Smooth muscle cell of bladder (primary cell): ENCODE measurements around the gene LCE1B. TPM values are rescaled to one million over a fixed set of nuclear protein-coding genes. Genes with fewer than 3 reads are reported as not detected.

Experiments used
- total RNA-seq: library from RNA; depleted of rRNA; stranded (reverse); fragments of >200 nt; gene quantifications from 2 replicates; pipeline ENCODE4 v1.2.3, GENCODE V29; 2014

LCE1B gene, protein sequence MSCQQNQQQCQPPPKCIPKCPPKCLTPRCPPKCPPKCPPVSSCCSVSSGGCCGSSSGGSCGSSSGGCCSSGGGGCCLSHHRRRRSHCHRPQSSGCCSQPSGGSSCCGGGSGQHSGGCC
- total RNA-seq, result not detected in 2 replicates

DNA sequence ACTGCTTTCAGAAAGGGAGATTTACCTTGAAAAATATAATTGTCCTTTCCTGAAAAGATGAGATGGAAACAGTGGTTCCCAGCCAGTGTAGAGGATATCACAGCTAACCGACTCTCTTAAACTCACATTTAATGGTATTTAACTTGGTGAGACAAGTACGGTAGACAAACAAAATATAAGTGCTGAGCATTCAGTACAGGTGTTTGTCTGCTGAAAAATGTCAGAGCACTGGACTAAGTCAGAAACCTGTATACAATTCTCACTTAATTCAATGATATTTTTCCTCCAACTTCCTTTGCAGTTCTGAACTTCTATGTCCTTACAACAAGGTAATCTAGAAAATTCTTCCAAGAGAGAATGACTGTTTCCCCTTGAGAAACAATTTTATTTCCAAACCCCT lies at the start of gene LCE1B:
TSS of gene LCE1B (plus strand) at position 301 of the 400 bp plus-strand sequence. CDS start 476 bp downstream, outside the sequence.

GRCh38 chr1:152774875-152775274 lies 36.9 kb upstream of the LCE1B start, which contains the start of gene LCE1F:
TSS of gene LCE1F (plus strand) at chr1:152775140. CDS start at chr1:152776372, 1,232 bp downstream.

DNA sequence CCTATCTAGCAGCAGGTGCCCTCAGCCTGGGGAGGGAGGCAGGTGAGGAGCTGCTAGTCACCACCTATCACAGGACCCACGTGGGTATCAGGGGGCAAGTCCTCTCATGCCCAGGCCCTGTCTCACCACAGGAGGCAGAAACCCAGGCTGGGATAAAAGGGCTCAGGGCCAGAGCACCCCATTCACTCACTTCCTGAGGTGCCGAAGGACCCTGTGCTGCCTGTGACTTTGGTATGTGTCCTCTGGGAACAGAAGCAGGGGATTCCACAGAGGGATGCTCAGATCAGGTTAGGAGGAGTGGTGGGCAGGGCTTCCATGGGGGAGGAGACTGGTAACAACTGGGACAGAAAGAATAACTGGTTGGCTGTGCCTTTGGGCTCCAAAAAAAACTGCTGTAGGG lies 25.7 kb upstream of the LCE1B start, which contains the start of gene LCE1E:
TSS of gene LCE1E (plus strand) at position 181 of the 400 bp plus-strand sequence. CDS start 1,043 bp downstream, outside the sequence.

DNA sequence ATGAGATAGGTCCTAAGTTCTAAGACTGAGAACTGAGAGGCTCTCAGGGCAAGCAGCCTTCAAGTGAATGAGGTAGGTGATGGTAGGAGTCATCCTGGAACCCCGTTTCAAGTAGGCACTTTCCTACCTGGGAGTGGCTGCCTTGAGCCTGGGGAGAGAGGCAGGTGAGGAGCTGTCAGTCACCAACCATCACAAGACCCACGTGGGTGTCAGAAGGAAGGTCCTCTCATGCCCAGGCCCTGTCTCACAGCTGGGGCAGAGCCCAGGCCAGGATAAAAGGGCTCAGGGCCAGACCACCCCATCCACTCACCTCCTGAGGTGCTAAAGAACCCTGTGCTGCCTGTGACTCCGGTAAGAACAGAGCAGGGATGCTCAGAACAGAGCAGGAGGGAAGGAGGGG lies 15.3 kb upstream of the LCE1B start, which contains the start of gene LCE1D:
TSS of gene LCE1D (plus strand) at position 301 of the 400 bp plus-strand sequence. CDS start 1,074 bp downstream, outside the sequence.

GRCh38 chr1:152806576-152806975 lies 5.2 kb upstream of the LCE1B start, which contains the start of gene LCE1C:
TSS of gene LCE1C (minus strand) at chr1:152806651. CDS start at chr1:152805478, 1,173 bp downstream.

GRCh38 chr1:152827173-152827572 lies 15.4 kb downstream of the LCE1B start, which contains the start of gene LCE1A:
TSS of gene LCE1A (plus strand) at chr1:152827473. CDS start at chr1:152827473, 0 bp downstream.

DNA sequence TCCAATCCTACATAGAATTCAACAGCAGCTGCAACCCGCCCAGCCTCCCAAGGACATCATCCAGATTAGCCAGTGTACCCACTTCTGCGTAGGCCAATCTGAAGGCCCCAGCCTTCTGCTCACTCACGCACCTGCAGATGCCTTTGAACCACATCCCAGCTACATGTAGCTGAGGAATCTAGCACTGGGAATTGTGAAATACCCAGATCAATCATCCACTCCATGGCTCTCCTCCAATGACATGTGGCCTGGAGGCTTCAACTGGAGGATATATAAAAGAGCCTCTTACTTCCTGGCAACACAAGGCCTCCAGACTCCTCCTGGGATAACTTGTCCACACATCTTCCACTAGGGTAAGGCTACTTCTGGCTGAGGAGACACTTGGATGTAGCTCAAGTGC lies 30.8 kb downstream of the LCE1B start, which contains the start of gene LCE6A:
TSS of gene LCE6A (plus strand) at position 301 of the 400 bp plus-strand sequence. CDS start 665 bp downstream, outside the sequence.

DNA sequence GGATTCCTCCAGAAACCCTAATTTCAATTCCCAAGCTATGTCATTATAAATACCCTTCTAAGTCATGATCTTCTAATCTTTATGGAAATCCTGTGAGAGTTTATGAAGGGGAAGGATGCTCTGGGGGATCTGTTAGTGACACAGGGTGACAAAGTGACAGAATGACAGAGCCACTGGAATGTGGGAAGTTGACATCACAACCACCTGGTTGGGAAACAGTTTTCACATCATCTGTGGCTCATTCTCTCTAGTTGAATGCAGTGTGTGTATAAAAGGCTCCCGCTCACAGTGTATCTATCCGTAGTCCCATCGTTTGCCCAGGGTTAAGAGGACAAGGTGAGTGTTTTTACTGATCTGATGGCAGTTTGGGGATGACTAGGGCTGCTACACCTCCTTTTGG lies 47.9 kb downstream of the LCE1B start, which contains the start of gene LCE7A:
TSS of gene LCE7A (plus strand) at position 301 of the 400 bp plus-strand sequence. CDS start 702 bp downstream, outside the sequence.

Other genes starting within 250 kb of the LCE1B start
- not detected in 2 replicates for gene LCE3E, start 245.2 kb upstream of the LCE1B start, total RNA-seq
- not detected in 2 replicates for gene LCE3D, start 231.5 kb upstream of the LCE1B start, total RNA-seq
- not detected in 2 replicates for gene LCE3C, start 211.7 kb upstream of the LCE1B start, total RNA-seq
- gene LCE3B, start 198.2 kb upstream of the LCE1B start, total RNA-seq, result not detected in 2 replicates
- not detected in 2 replicates for gene LCE3A, start 188.9 kb upstream of the LCE1B start, total RNA-seq
- not detected in 2 replicates for gene LCE2D, start 148.6 kb upstream of the LCE1B start, total RNA-seq
- gene LCE2C, start 136.7 kb upstream of the LCE1B start, total RNA-seq, result not detected in 2 replicates
- not detected in 2 replicates for gene LCE2B, start 125.8 kb upstream of the LCE1B start, total RNA-seq
- gene LCE2A, start 113.6 kb upstream of the LCE1B start, total RNA-seq, result not detected in 2 replicates
- not detected in 2 replicates for gene LCE4A, start 103.8 kb upstream of the LCE1B start, total RNA-seq
- not detected in 2 replicates for gene KPRP, start 53.9 kb upstream of the LCE1B start, total RNA-seq
- gene LCE1F, start 36.8 kb upstream of the LCE1B start, total RNA-seq, result not detected in 2 replicates
- not detected in 2 replicates for gene LCE1E, start 25.7 kb upstream of the LCE1B start, total RNA-seq
- not detected in 2 replicates for gene LCE1D, start 15.2 kb upstream of the LCE1B start, total RNA-seq
- not detected in 2 replicates for gene LCE1C, start 5.3 kb upstream of the LCE1B start, total RNA-seq
- not detected in 2 replicates for gene LCE1A, start 15.5 kb downstream of the LCE1B start, total RNA-seq
- not detected in 2 replicates for gene LCE6A, start 30.9 kb downstream of the LCE1B start, total RNA-seq
- gene LCE7A, start 48.0 kb downstream of the LCE1B start, total RNA-seq, result not detected in 2 replicates
- gene SMCP, start 66.4 kb downstream of the LCE1B start, total RNA-seq, result not detected in 2 replicates
- gene IVL, start 96.6 kb downstream of the LCE1B start, total RNA-seq, result not detected in 2 replicates
- gene SPRR5, start 135.2 kb downstream of the LCE1B start, total RNA-seq, result not detected in 2 replicates
- not detected in 2 replicates for gene SPRR4, start 158.7 kb downstream of the LCE1B start, total RNA-seq
- gene SPRR1A, start 172.1 kb downstream of the LCE1B start, total RNA-seq, result not detected in 2 replicates
- gene SPRR3, start 189.8 kb downstream of the LCE1B start, total RNA-seq, result not detected in 2 replicates
- gene SPRR1B, start 219.2 kb downstream of the LCE1B start, total RNA-seq, result not detected in 2 replicates
- not detected in 2 replicates for gene SPRR2D, start 229.1 kb downstream of the LCE1B start, total RNA-seq
- gene SPRR2A, start 245.5 kb downstream of the LCE1B start, total RNA-seq, result not detected in 2 replicates